GM21619 (cell line): ENCODE results near the gene CTDSPL.

Experiments
- ATAC-seq: cut with Tn5 transposase; IDR thresholded peaks from one replicate; pipeline ENCODE4 v1.9.1; 2021; ENCODE audit not compliant: unreplicated experiment

The CTDSPL gene

GRCh38 chr3:37910671-37911400 lies 49.2 kb downstream of the CTDSPL start:
- ATAC-seq: no peak

GRCh38 chr3:37912052-37912733 lies 50.5 kb downstream of the CTDSPL start:
- ATAC-seq: no peak

GRCh38 chr3:37913522-37913921 lies 51.8 kb downstream of the CTDSPL start:
- no peak for ATAC-seq

- ATAC-seq: no peak
Measured at GRCh38 chr3:37916685-37917084, 55.0 kb downstream of the CTDSPL start.

- ATAC-seq: no peak
Measured at GRCh38 chr3:37918627-37919026, 56.9 kb downstream of the CTDSPL start.

- no peak for ATAC-seq
Measured at GRCh38 chr3:37920156-37920699, 58.5 kb downstream of the CTDSPL start.

GRCh38 chr3:37921025-37921424 lies 59.3 kb downstream of the CTDSPL start:
- ATAC-seq: no peak

- ATAC-seq: no peak
Measured at GRCh38 chr3:37922721-37923568, 61.3 kb downstream of the CTDSPL start.

GRCh38 chr3:37923569-37924040 lies 61.9 kb downstream of the CTDSPL start:
- no peak for ATAC-seq

- ATAC-seq: no peak
Measured at GRCh38 chr3:37924453-37924852, 62.8 kb downstream of the CTDSPL start.

GRCh38 chr3:37925157-37925556 lies 63.5 kb downstream of the CTDSPL start:
- ATAC-seq: no peak

- ATAC-seq: no peak
Measured at GRCh38 chr3:37926611-37927010, 64.9 kb downstream of the CTDSPL start.

- ATAC-seq: no peak
Measured at GRCh38 chr3:37930495-37930894, 68.8 kb downstream of the CTDSPL start.

GRCh38 chr3:37932505-37932904 lies 70.8 kb downstream of the CTDSPL start:
- no peak for ATAC-seq

GRCh38 chr3:37934631-37935289 lies 73.1 kb downstream of the CTDSPL start:
- ATAC-seq: no peak

GRCh38 chr3:37935290-37935668 lies 73.6 kb downstream of the CTDSPL start:
- ATAC-seq: no peak

GRCh38 chr3:37935756-37936666 lies 74.3 kb downstream of the CTDSPL start:
- no peak for ATAC-seq

GRCh38 chr3:37937156-37937555 lies 75.5 kb downstream of the CTDSPL start:
- ATAC-seq: no peak

GRCh38 chr3:37938011-37938410 lies 76.3 kb downstream of the CTDSPL start:
- ATAC-seq: no peak
